Glutamatergic neuron (in vitro differentiated cells): ENCODE measurements around the gene GCC2. TPM values are rescaled to one million over a fixed set of nuclear protein-coding genes. Genes with fewer than 3 reads are reported as not detected.

ENCODE experiments used
- DNase-seq: peaks from one replicate; pipeline ENCODE4 v3.0.0; 2022
- H3K27ac Mint-ChIP-seq: one replicate; pipeline ENCODE4 v1.8.0; 2020; ENCODE audit warnings: mild to moderate bottlenecking, mixed read lengths, inconsistent platforms; ENCODE audit not compliant: unreplicated experiment
- H3K27me3 Mint-ChIP-seq: one replicate; pipeline ENCODE4 v1.8.0; 2020; ENCODE audit warnings: mild to moderate bottlenecking, moderate library complexity, mixed read lengths, inconsistent platforms; ENCODE audit not compliant: unreplicated experiment
- H3K36me3 Mint-ChIP-seq: one replicate; pipeline ENCODE4 v1.8.0; 2020; ENCODE audit warnings: mild to moderate bottlenecking, mixed read lengths, inconsistent platforms; ENCODE audit not compliant: unreplicated experiment
- H3K4me1 Mint-ChIP-seq: one replicate; pipeline ENCODE4 v1.8.0; 2020; ENCODE audit warnings: mild to moderate bottlenecking, low read depth, mixed read lengths, inconsistent platforms; ENCODE audit not compliant: unreplicated experiment
- H3K4me3 Mint-ChIP-seq: one replicate; pipeline ENCODE4 v1.8.0; 2020; ENCODE audit warnings: mild to moderate bottlenecking, mixed read lengths, inconsistent platforms; ENCODE audit not compliant: unreplicated experiment
- H3K9me3 Mint-ChIP-seq: one replicate; pipeline ENCODE4 v1.8.0; 2020; ENCODE audit warnings: mild to moderate bottlenecking, moderate library complexity, mixed read lengths, inconsistent platforms; ENCODE audit not compliant: unreplicated experiment
- CTCF ChIP-seq: fragments of 200-600 bp; sonication (generic); IDR thresholded peaks from one replicate; pipeline ENCODE4 v1.5.0; 2021; ENCODE audit not compliant: partially characterized antibody, unreplicated experiment
- total RNA-seq: library from RNA; stranded (reverse); fragmentation: NEBNext Ultra II Directional; extraction: Animal tissue kit (Norgen Biotek cat#: 25700); gene quantifications from one replicate; pipeline ENCODE4 v1.2.1, GENCODE V29; 2021; ENCODE audit not compliant: unreplicated experiment

Gene GCC2
- total RNA-seq, 1 donor from 2014 or later: 36.0 TPM

DNA sequence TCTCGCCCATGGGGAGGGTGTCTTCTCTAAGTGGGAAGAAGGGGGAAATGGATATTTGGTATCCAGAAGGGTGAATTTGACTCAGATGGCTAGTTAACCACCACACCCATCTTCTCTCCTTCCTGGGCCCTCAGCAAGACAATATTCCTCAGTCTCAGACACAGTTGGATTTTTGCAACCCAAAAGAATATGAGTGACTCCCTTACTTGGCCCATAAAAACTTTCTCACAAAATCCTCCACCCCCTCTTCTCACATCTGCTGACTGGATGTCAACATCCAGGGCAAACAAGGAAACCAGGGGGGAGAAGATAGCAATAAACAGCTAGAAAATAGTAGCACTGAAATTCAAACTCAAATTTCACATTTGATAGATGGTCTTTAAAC, 35.3 kb upstream of the GCC2 start:
- H3K9me3 Mint-ChIP-seq: no peaks in the 10 kb centered on the region
- H3K27me3 Mint-ChIP-seq: no peaks in the 10 kb centered on the region
- TF ChIP-seq CTCF: no peak
- no peak for DNase-seq
- H3K4me3 Mint-ChIP-seq: no peak overlapping the region
- no peaks in the 10 kb centered on the region for H3K4me1 Mint-ChIP-seq
- no peaks in the 10 kb centered on the region for H3K36me3 Mint-ChIP-seq
- no peak overlapping the region for H3K27ac Mint-ChIP-seq

- Mint-ChIP-seq H3K36me3 (no peaks in the 10 kb centered on the region), H3K4me1 (no peaks in the 10 kb centered on the region), H3K27ac (no peak overlapping the region), H3K9me3 (no peaks in the 10 kb centered on the region), H3K27me3 (no peaks in the 10 kb centered on the region), H3K4me3 (no peak overlapping the region)
- no peak for DNase-seq
- TF ChIP-seq CTCF: no peak
Observed at GRCh38 chr2:108414256-108414876, 34.6 kb upstream of the GCC2 start.

- H3K36me3 Mint-ChIP-seq: no peaks in the 10 kb centered on the region
Observed at GRCh38 chr2:108414945-108415344, 34.1 kb upstream of the GCC2 start.

DNA sequence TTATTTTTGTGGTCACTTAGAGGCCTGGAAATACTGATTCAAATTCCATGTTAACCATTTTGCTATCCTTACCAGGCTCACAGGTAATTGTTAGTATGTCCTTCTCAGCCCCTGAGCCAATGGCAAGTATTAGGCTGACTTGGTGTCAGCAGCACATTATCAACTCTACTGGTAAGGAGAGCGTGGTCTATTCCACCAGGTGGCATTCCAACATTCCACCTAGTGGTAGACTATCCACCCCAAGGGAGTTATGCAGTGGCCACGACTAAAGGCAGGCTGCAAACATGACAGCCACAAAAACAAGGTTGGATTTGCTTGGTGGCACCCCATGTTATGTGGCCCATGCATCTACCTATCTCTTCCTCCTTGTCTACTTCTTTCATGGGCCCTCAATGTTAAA, 31.8 kb upstream of the GCC2 start:
- no peak for TF ChIP-seq CTCF
- DNase-seq: no peak
- H3K36me3 Mint-ChIP-seq: no peaks in the 10 kb centered on the region
- no peak overlapping the region for H3K27ac Mint-ChIP-seq
- H3K4me1 Mint-ChIP-seq: no peaks in the 10 kb centered on the region
- H3K27me3 Mint-ChIP-seq: no peaks in the 10 kb centered on the region
- no peaks in the 10 kb centered on the region for H3K9me3 Mint-ChIP-seq
- no peak overlapping the region for H3K4me3 Mint-ChIP-seq

More at GRCh38 chr2:108414945-108415344, 34.1 kb upstream of the GCC2 start:
- H3K4me1 Mint-ChIP-seq: no peaks in the 10 kb centered on the region
- no peaks in the 10 kb centered on the region for H3K27me3 Mint-ChIP-seq
- TF ChIP-seq CTCF: no peak
- H3K4me3 Mint-ChIP-seq: no peak overlapping the region
- H3K9me3 Mint-ChIP-seq: no peaks in the 10 kb centered on the region
- H3K27ac Mint-ChIP-seq: no peak overlapping the region
- DNase-seq: no peak

- DNase-seq: no peak
- Mint-ChIP-seq H3K9me3 (no peaks in the 10 kb centered on the region), H3K36me3 (no peaks in the 10 kb centered on the region), H3K4me3 (no peak overlapping the region), H3K27me3 (no peaks in the 10 kb centered on the region), H3K27ac (no peak overlapping the region), H3K4me1 (no peaks in the 10 kb centered on the region)
- TF ChIP-seq CTCF: no peak
Observed at GRCh38 chr2:108418416-108418815, 30.6 kb upstream of the GCC2 start.
